NCI-H526 (cell line): ENCODE data around the gene GLIS1.

ENCODE experiments used
- DNase-seq, 2 experiments: peaks; one replicate each; lab custom pipeline; 2025; lab: John Stamatoyannopoulos, UW

The GLIS1 gene

DNA sequence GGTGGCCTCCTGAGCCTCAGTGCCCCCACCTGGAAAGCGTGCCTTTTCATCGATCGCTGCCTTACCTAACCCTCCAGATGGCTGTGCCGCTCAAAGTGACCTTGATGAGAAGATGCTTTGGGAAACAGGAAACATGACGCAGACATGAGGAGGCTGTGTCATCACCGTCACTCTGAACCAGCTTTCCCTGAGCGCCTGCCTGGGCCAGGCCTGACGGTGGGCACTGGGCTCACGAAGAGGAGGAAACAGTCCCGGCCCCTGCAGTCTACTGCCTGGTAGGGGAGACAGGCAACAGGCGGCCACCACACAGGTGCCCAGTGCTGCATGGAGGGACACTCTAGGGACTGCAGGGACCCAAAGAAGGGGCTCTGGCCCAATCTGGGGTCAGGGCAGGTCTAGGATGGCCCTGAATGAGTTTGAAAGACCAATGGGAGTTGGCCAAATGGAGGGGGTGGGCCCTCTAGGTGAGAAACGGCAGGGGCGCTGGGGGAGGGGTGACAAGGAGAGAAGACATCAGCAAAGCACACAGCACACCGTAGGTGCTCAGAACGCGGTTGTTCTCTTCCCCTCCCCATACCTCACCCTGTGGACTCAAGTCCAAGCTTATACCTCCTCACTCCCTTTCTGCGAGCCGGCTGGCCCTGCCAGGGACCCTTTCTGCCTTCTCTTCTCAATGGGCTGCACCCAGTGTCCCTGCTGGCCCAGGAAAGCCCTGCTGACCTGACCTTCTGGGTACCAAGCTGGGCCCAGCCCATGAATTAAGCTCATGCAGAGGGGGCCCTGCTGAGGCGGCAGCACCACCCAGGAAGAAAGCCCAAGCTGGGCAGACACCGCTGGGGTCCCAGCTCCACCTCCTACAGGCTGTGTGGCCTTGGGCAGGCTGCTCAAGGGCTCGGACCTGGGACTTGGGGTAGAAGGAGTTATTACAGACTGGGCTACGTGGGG, 44.9 kb downstream of the GLIS1 start:
- DNase-seq = no peak

DNA sequence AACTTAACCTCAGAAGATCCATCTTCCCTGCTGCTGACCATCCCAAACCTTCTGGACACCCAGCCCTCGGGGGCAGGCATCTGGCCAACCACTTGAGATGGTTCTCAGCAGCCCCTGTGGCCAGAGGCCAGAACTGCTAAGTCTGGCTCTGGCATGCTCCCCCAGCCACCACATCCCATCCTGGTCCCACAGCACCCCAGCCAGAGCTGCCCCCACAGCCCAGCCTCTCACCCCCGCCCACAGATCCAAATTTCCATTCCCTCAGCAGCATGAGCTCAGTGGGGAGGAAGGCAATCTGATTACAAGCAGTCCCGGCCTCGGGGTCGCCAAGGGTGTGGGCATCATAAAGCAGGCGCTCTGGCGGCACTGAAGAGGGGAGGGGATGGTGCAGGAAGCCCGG, 45.6 kb downstream of the GLIS1 start:
- DNase-seq = no peak

DNA sequence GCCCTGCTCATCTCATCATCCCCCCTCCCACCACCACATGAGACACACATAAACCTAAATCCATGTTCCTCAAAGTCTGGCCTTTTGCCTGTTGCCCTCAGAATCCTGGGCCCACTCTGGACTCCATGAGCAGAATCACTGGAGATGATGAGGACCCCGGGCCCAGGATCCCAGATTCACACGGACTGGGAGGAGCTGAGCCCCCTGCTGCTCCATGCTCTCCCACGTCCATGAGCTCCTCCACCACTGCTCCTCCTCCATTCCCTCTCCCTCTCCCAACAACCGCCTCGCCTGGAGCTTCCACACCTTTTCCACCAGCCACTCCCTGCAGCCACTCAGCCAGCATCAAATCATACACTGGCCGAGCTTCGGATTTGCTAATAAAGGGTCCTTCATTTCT, 47.6 kb downstream of the GLIS1 start:
- DNase-seq = no peak

- DNase-seq = no peak
Observed at GRCh38 chr1:53690411-53690810, 48.6 kb downstream of the GLIS1 start.

DNA sequence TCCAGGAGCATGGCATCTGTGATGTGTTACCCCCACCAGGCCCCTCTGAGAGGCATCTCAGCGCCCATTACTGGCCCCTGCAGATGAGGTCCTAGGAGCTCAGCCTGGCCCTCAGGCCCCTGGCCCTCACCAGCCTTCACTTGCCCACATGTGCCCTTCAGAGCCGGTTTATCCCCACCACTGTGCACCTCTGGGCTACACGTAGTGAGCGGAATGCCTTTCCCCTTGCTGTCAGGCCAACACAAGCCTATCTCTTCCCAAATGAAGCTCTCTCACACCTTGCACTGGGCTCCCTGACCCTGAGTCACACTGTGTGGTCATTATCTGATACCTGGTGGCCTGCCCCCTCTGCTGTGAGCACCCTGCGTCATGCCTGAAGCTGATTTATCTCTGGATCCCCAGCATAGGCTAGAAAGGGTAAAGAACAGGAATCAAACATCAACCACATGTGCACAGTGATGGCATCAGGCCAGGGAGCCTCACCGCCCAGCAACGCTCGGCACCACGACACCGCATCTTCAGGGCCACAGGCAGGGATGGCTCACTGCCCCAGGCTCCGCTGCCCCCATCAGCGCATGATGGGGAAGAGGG, 49.1 kb downstream of the GLIS1 start:
- no peak for DNase-seq

DNA sequence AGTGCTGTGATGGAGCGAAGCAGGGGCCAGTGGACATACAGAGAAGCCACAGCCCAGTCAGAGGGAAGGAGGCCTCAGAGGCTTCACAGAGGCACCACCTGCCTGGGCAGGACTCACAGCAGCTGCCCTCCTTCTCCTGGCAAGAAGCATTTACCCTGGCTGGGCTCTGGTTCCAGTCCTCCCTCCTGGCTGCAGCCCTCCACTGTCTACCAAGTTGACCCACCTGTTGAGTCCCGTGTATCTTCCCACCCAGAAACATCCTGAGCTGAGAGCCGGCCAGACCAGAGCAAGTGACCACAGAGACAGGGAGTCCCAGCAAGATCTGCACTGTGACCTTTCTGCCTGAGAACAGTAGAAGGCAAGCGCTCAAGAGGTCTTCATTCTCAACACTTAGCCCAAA, 49.7 kb downstream of the GLIS1 start:
- DNase-seq = no peak

DNA sequence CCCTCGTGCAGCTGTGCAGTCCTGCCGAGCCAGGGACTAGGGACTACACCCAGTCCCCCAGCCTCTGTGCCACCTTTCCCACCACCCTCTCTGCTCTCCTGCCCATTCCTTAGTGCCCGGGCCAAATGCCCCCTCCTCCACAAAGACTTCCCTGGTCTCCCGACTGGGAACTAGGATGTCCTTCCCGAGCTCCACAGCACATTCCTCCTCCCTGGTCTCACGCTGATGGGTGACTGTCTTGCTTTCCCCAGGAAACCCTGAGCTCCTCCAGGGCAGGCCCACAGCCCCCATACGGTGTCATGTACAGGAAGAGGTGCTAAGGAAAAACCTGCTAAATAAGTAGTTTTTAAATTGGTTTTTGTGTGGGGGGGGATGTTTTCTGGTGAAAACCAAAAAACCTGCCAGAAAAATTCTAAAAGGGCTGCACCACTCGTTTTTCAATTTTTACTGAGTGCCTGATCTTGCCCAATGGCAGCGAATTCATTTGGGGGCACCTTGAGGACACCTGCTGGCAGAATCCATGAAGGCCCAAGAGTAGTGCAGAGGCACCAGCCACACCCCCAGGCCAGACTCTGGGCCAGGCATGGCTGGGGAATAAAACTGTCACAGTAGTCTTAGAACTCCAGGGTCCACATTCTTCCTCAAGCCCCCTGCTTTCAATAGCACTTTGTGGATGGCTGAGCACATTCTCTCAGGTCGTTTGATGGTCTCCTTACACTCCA, 50.4 kb downstream of the GLIS1 start:
- DNase-seq = peak in 1 of 2 experiments; percentile 19

DNA sequence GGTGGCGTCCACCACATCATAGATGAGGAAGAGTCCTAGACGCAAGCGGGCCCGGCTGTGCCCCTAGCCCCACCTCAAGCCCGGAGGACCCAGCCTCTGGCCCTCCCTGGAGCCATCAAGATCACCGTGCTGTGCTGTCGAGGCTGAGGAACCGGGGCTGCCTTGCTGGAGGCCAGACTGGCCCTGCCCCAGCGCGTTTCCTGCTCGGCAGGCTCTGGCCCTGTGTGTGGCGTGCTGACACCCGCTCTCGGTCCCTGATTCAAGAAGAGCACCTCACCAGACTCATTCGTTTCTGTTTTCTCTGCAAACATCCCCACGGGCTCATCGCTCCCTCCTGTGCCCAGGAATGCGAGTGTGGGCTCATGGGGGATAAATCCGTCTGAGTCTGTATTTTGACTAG, 51.1 kb downstream of the GLIS1 start:
- DNase-seq = no peak

DNA sequence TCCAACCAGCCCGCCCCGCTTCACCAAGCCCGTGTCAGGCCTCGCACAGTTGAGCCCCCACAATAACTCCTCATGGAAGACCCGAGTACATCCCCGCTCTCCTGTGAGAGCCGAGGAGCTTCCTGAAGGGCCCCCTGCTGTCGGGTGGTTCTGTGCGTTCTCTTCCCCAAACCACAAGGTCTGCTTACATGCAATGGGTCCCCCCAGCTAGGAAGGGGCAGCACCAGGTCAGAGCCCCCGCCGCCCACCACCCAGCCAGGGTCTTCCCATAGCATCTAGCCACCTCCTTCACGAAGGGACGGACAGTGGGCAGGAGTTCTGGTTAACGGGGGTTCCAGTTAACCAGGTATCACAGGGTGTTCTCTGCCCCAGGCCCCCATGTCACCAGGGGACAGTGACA, 51.5 kb downstream of the GLIS1 start:
- no peak for DNase-seq

- DNase-seq = no peak
Observed at GRCh38 chr1:53686965-53687267, 52.0 kb downstream of the GLIS1 start.

GRCh38 chr1:53686091-53686964, 52.6 kb downstream of the GLIS1 start:
- DNase-seq = no peak

DNA sequence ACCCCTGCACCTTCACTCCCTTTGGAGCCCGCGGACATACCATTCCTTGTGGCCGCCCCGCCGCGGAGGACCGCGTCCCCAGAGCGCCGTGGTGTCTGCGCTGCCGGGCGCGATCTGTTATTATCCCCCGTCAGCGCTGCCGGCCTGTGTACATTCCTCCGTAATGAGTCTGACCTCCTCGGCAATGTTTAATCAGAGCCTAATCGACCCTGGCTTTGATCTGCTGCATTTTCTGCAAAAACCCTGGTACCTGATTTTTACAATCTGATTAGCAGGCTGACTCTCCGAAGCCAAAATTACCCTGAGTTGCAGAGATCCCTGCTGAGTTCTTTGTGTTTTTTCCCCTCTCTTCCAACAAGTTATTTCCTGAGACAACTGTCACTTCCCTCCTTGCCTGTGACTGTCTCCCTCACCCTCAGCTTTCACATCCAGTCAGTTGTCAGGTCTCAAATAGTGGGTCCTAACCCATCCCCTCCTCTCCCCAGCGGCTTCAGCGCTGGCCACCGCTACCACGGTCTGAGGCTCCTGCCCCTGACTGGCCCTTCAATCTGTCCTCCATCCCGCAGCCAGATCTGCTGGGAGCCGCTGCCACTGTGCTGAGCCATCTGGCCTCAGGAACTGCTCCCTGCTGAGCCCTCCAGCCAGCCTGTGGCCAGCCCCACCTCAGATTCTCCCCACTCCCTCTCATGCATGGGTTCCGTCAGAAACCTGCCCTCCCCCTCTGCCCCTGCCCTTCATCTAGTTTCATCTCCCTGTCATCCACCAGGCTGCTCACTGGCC, 53.5 kb downstream of the GLIS1 start:
- peak in 1 of 2 experiments; percentile 28 for DNase-seq

- DNase-seq = no peak
Observed at GRCh38 chr1:53684741-53685140, 54.2 kb downstream of the GLIS1 start.

DNA sequence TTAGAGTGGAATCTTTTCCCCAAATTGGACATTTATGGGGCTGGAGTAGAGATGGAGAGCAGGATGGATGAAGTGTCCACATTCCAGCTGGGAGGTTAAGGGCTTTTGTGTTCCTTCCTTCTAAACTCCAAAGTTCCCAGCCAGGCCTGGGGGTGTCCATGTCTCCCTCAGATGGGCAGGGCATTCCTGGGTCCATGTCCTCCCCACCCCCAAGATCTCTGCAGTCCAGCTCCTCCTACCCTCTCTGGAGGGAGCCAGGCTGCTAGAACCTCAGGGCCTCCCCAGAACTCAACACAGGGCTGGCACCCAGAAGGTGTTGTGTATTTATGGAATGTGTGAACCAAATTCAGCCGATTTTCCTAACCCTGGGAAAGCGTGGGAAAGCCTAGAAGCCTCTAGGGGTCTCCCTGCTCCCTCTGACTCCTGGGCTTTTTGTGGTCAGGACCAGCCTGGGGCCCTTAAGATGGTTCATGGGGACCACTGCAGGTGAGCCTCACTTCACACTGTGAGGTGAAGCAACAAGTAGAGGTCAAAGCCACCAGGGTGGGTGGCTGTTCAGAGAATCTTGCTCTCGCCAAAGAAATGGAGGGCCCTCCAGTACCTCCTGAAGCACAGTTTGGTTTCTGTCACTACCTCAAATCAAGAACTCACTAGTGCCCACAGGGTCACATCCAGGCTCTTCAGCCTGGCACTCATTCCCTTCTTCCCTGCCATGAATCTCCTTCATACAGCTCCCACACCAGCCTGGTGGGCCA, 54.8 kb downstream of the GLIS1 start:
- peak in 1 of 2 experiments; percentile 17 for DNase-seq

- no peak for DNase-seq
Observed at GRCh38 chr1:53682881-53683280, 56.1 kb downstream of the GLIS1 start.

DNA sequence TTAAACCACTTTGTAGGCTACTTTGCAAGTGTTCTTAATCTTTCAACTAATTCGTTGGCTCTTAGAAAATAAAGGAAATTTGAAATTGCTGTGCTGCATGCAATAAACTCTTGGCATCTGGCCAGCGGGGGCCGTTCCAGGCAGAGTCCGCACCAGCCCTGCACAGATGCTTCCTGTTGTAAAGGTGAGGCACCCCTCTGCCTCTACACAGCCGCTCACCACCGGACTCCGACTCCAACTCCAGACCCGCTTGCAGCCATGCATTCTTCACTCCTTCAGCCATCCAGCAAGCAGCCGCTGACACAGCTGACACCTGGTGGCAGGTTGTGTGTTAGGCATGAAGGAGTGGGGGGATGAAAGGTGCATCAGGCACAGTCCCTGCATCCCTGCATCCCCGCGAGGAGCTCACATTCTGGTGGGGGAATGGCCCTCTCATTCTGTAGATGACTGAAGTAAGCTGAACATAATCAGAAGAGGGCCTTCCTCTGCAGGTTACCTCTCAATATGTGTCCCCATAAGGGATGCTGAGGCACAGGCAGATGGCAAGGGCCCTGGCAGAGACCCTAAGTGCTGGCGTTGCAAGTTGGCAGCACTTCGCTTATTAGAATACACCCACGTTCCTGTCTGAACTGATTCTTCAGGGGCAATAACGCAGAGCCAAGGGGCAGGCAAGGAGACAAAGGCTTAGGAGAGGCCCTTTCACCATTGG, 56.8 kb downstream of the GLIS1 start:
- peak; percentile 19 to 77 for DNase-seq

DNA sequence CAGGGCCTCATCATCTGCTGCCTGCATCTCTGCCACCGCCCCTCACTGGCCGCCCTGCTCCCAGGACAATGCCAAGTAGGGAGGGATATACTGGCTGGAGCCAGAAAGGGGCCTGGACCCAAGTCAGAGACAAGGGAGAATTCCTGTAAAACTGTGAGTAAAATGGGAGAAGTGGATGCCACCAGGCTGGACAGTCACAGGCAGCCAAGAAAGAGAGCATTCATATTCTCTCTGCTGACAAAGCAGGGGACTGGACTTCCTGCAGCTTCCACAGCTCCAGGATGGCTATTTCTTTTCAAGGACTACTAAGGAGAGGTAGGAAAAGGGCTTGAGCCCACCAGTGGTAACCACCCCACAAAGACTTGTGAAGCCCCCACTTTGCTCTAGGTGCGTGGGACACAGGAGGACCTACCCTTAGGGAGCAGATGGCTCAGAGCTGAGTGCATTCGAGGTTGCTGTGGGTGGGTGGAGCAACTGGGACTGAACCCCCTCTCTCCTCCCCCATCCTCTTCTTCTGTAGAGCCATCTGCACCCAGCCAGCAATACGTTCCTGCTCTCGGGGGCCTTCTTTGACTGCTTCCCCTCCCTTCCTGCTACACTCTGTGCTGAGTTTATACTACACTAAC, 57.5 kb downstream of the GLIS1 start:
- no peak for DNase-seq

DNA sequence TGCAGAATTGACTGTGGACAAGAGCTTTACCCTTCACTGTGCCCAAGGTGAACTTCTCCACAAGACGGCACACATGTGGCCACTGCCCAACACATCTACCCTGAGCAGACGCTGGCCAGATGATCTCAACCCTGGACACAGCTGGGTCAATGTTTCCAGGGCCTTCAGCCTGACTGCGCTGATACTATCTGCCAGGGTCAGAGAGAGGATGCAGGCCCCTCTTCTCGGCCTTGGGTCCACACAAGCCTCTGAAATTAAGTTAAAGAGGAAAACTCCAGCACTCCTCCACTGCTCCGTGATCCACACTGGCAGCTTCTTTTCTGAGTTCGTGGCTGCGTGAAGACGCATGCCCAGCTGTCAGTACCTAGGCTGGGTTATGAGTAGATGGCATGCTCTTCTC, 58.1 kb downstream of the GLIS1 start:
- DNase-seq = no peak
